Smooth muscle cell (in vitro differentiated cells): ENCODE data around the gene SLC34A3. TPM values are rescaled to one million over a fixed set of nuclear protein-coding genes. Genes with fewer than 3 reads are reported as not detected.
A peak's percentile ranks its signal among the peaks of the same experiment; 100 is the strongest.

Experiments used
- DNase-seq: peaks from one replicate; lab custom pipeline; 2025; ENCODE audit not compliant: unreplicated experiment; lab: John Stamatoyannopoulos, UW
- H2AFZ ChIP-seq: fragments of 200-600 bp; sonication (generic); 2 replicates; pipeline ENCODE4 v1.6.0; 2016; ENCODE audit warnings: antibody characterized with exemption, low read depth, mild to moderate bottlenecking
- H3F3A ChIP-seq: fragments of 200-600 bp; sonication (generic); 2 replicates; pipeline ENCODE4 v1.6.0; 2017; ENCODE audit warnings: antibody characterized with exemption, low read depth
- H3K27ac ChIP-seq: fragments of 200-600 bp; sonication (generic); 2 replicates; pipeline ENCODE4 v1.5.1; 2016; ENCODE audit warnings: low read depth, mild to moderate bottlenecking
- H3K27me3 ChIP-seq: fragments of 200-600 bp; sonication (generic); 2 replicates; pipeline ENCODE4 v1.6.1; 2016; ENCODE audit warnings: low read depth, mild to moderate bottlenecking
- H3K36me3 ChIP-seq: fragments of 200-600 bp; sonication (generic); 2 replicates; pipeline ENCODE4 v1.5.1; 2016; ENCODE audit warnings: low read depth
- H3K4me1 ChIP-seq: fragments of 200-600 bp; sonication (generic); 2 replicates; pipeline ENCODE4 v1.5.1; 2016; ENCODE audit warnings: low read depth
- H3K4me2 ChIP-seq: fragments of 200-600 bp; sonication (generic); 2 replicates; pipeline ENCODE4 v1.6.0; 2016; ENCODE audit warnings: mild to moderate bottlenecking
- H3K4me3 ChIP-seq: fragments of 200-600 bp; sonication (generic); 2 replicates; pipeline ENCODE4 v1.5.1; 2016; ENCODE audit warnings: mild to moderate bottlenecking
- H3K79me2 ChIP-seq: fragments of 200-600 bp; sonication (generic); 2 replicates; pipeline ENCODE4 v1.6.0; 2016; ENCODE audit warnings: low read depth, mild to moderate bottlenecking
- H3K9ac ChIP-seq: fragments of 200-600 bp; sonication (generic); 2 replicates; pipeline ENCODE4 v1.6.0; 2016; ENCODE audit warnings: low read depth
- H3K9me3 ChIP-seq: fragments of 200-600 bp; sonication (generic); replicated peaks from 2 replicates; pipeline ENCODE4 v1.5.1; 2016; ENCODE audit warnings: low read depth
- H4K20me1 ChIP-seq: fragments of 200-600 bp; sonication (generic); 2 replicates; pipeline ENCODE4 v1.6.0; 2016; ENCODE audit warnings: low read depth
- CTCF ChIP-seq: fragments of 200-600 bp; sonication (generic); IDR thresholded peaks from 2 replicates; pipeline ENCODE4 v1.5.1; 2017; ENCODE audit warnings: borderline replicate concordance, mild to moderate bottlenecking, antibody characterized with exemption; ENCODE audit not compliant: insufficient read depth, poor library complexity, severe bottlenecking
- WGBS: methylation state at CpG from one replicate; pipeline ENCODE4 v1.1.7; 2016; ENCODE audit warnings: low lambda C conversion rate; 5-methylcytosine and 5-hydroxymethylcytosine counted together
- polyA plus RNA-seq: library from polyadenylated mRNA; unstranded; fragments of >200 nt; fragmentation: Nextera tagmentation; extraction: Ambion mirVana; gene quantifications from 2 replicates; pipeline ENCODE4 v1.2.1, GENCODE V29; 2016
- total RNA-seq: library from RNA; depleted of rRNA; stranded (reverse); fragments of >200 nt; gene quantifications from 2 replicates; pipeline ENCODE4 v1.2.3, GENCODE V29; 2014

Gene SLC34A3
- total and polyA plus RNA-seq, 2 experiments from 2014 or later: not detected

GRCh38 chr9:137199411-137200121, 31.1 kb upstream of the SLC34A3 start:
- Histone ChIP-seq H3K4me2 (peak overlapping the region; percentile 86), H3K4me1 (peaks cover 26% of the 10 kb centered on the region), H3K9ac (peak overlapping the region; percentile 17), H4K20me1 (peaks cover 53% of the 10 kb centered on the region), H2AFZ (no peak overlapping the region), H3K9me3 (no peaks in the 10 kb centered on the region), H3K36me3 (no peaks in the 10 kb centered on the region), H3K27ac (no peak overlapping the region), H3K27me3 (no peaks in the 10 kb centered on the region), H3F3A (no peaks in the 10 kb centered on the region), H3K4me3 (peak overlapping the region; percentile 59), H3K79me2 (peaks cover 56% of the 10 kb centered on the region)
- DNase-seq: no peak
- WGBS: 14% methylated on average over 45 of the region's 51 CpGs
- no peak for TF ChIP-seq CTCF

GRCh38 chr9:137200311-137201204, 30.1 kb upstream of the SLC34A3 start, which contains the start of gene TPRN:
Gene TPRN (minus strand): TSS chr9:137200741. CDS start chr9:137200711, 30 bp downstream.
- no peak for TF ChIP-seq CTCF
- H3K36me3 ChIP-seq: no peaks in the 10 kb centered on the region
- peak within 1 kb of the TSS; percentile 70 for H3K4me3 ChIP-seq
- peak within 1 kb of the TSS; percentile 65 for H3K9ac ChIP-seq
- no peaks in the 10 kb centered on the region for H3F3A ChIP-seq
- peaks cover 43% of the 10 kb centered on the region for H4K20me1 ChIP-seq
- no peaks in the 10 kb centered on the region for H3K27me3 ChIP-seq
- peaks cover 58% of the 10 kb centered on the region for H3K79me2 ChIP-seq
- peaks cover 30% of the 10 kb centered on the region for H3K4me1 ChIP-seq
- H2AFZ ChIP-seq: peak within 1 kb of the TSS; percentile 23
- DNase-seq: peak; percentile 92
- whole genome bisulfite sequencing: 2% methylated on average over 86 of the region's 118 CpGs
- H3K9me3 ChIP-seq: no peaks in the 10 kb centered on the region
- H3K4me2 ChIP-seq: peak within 1 kb of the TSS; percentile 94
- peak within 1 kb of the TSS; percentile 13 for H3K27ac ChIP-seq

- Histone ChIP-seq H3F3A (no peaks in the 10 kb centered on the region), H3K4me1 (peaks cover 32% of the 10 kb centered on the region), H3K9ac (peak overlapping the region; percentile 65), H2AFZ (peak overlapping the region; percentile 23), H3K36me3 (no peaks in the 10 kb centered on the region), H3K27ac (peak overlapping the region; percentile 13), H3K79me2 (peaks cover 66% of the 10 kb centered on the region), H3K27me3 (no peaks in the 10 kb centered on the region), H3K4me2 (peak overlapping the region; percentile 94), H3K4me3 (peak overlapping the region; percentile 70), H3K9me3 (no peaks in the 10 kb centered on the region), H4K20me1 (peaks cover 35% of the 10 kb centered on the region)
- DNase-seq: no peak
- no peak for TF ChIP-seq CTCF
- 22% methylated on average over 23 of the region's 23 CpGs for WGBS
Measured at GRCh38 chr9:137201205-137201868, 29.4 kb upstream of the SLC34A3 start.
